Measurements from ENCODE around the gene GPR89A. TPM values are rescaled to one million over a fixed set of nuclear protein-coding genes. Genes with fewer than 3 reads are reported as not detected.

GPR89A gene
- total RNA-seq, 4 donors from 2014 or later: 6.9 to 34.8 (median 19.3) TPM

DNA sequence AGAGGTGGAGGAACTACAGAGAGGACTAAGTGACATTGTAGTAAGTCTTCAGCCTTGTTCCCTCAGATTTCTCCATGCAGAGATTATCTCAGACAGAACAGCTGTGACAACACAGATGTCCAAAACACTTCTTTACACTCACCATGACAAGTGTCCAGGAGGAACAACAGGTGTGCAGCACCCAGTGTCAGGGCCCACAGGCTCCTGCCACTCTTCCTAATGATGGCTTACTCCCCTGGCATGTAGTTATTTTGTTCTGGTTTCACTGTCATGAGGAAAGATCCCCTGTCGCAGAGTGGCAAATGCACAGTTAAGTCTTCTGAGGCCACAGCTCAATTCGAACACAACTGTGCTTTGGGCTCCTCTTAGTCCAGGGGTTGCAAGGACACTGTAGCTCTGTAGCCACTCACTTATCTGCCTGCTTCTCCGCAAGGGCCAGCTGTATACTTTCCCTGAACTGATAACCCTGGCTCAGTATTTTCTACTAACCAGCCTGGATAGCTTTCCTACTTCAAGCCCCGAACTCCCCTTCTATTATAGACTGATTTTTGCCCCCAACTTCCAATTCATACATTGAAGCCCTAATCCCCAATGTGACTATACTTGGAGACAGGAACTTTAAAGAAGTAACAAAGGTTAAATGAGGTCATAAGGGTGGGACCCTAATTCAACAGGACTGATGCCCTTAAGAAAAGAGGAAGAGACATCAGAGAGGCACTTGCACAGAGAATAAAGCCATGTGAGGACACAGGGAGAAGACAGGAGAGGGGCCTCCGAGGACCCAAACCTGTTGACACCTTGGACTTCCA is 88.2 kb downstream of the GPR89A start:
- WGBS, 2 donors: 83 to 87% methylated on average over 5 of the region's 5 CpGs

GRCh38 chr1:145696630-145696960 is 88.8 kb downstream of the GPR89A start:
- Histone ChIP-seq H3K4me3 (no peak overlapping the region), H3K4me1 (no peaks in the 10 kb centered on the region), H3K36me3 (no peaks in the 10 kb centered on the region), H3K27ac (no peak overlapping the region), H3K9me3 (no peaks in the 10 kb centered on the region), H3K27me3 (no peaks in the 10 kb centered on the region)
- intact Hi-C loops (cut with DNase I): no loop called here
- TF ChIP-seq, protein P1, sequence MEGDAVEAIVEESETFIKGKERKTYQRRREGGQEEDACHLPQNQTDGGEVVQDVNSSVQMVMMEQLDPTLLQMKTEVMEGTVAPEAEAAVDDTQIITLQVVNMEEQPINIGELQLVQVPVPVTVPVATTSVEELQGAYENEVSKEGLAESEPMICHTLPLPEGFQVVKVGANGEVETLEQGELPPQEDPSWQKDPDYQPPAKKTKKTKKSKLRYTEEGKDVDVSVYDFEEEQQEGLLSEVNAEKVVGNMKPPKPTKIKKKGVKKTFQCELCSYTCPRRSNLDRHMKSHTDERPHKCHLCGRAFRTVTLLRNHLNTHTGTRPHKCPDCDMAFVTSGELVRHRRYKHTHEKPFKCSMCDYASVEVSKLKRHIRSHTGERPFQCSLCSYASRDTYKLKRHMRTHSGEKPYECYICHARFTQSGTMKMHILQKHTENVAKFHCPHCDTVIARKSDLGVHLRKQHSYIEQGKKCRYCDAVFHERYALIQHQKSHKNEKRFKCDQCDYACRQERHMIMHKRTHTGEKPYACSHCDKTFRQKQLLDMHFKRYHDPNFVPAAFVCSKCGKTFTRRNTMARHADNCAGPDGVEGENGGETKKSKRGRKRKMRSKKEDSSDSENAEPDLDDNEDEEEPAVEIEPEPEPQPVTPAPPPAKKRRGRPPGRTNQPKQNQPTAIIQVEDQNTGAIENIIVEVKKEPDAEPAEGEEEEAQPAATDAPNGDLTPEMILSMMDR (IDR thresholded peaks at IDR 0.05): no peak
- TF ChIP-seq POLR2A (IDR thresholded peaks at IDR 0.05): no peak
- DNase-seq: no peak
- 91 to 95% methylated on average over 3 of the region's 3 CpGs for WGBS, 2 donors

More for the DNA sequence above, 88.2 kb downstream of the GPR89A start:
- Histone ChIP-seq H3K9me3 (no peaks in the 10 kb centered on the region), H3K36me3 (no peaks in the 10 kb centered on the region), H3K27ac (no peak overlapping the region), H3K27me3 (no peaks in the 10 kb centered on the region), H3K4me1 (peaks cover 0 to 5% (median 2%) of the 10 kb centered on the region in 3 donors), H3K4me3 (no peak overlapping the region)
- no peak for DNase-seq
- intact Hi-C loops (cut with DNase I): no loop called here
- TF ChIP-seq POLR2A (IDR thresholded peaks at IDR 0.05): no peak
- TF ChIP-seq, protein P1 (IDR thresholded peaks at IDR 0.05): no peak

DNA sequence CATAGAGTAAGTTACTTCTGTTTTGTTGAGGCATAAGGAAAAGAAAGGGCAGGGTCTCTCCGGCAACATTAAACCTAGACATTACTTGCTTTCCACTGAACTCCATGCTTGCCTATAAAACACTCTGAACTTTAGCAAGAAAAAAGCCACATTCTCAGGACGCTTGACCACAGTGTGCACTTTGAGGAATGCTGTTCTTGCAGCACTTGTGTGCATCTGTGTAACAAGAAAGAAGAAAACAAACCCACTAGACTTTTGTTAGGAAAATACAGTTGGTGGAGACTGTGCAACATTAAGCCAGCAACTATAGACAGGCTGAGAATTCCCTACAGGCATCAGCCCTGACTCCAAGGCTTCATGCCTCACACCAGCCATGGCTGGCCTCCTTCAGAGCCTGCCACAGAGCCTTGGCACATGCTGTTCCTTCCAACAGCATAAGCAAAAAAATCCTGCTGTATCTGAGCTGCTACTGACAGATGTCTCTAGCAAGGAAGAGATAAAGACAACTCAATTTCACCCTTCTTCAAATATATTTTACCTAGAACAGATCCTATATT is 93.6 kb downstream of the GPR89A start:
- H3K4me3 ChIP-seq: no peak overlapping the region
- H3K4me1 ChIP-seq: peaks cover 0 to 4% (median 0%) of the 10 kb centered on the region in 3 donors
- TF ChIP-seq, protein P1 (IDR thresholded peaks at IDR 0.05): no peak
- no peak for TF ChIP-seq POLR2A (IDR thresholded peaks at IDR 0.05)
- WGBS, 2 donors: 78 to 90% methylated on average over 2 of the region's 2 CpGs
- no peaks in the 10 kb centered on the region for H3K9me3 ChIP-seq
- H3K36me3 ChIP-seq: no peaks in the 10 kb centered on the region
- no peak overlapping the region for H3K27ac ChIP-seq
- H3K27me3 ChIP-seq: no peaks in the 10 kb centered on the region
- no peak for DNase-seq
- intact Hi-C loops (cut with DNase I): no loop called here

DNA sequence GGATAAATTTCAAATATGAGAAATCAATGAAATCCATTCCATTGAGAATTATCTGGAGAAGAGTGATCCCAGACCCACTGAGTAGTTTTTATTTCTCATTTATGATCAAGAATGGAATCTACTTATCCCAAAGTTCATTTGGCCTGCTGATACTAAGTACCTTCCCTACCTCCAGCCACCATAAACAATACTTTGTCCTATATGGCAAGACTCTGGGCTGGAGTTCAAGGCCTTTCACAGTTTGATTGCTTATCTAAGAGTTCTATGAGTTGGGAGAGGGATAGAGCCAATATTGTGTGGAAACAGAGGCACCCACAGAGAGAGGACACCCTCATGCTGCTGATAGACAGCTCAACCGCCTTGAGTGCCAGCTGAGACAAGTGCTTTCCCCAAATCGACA is 94.3 kb downstream of the GPR89A start:
- 78 to 88% methylated on average over 2 of the region's 2 CpGs for WGBS, 2 donors
- TF ChIP-seq POLR2A (IDR thresholded peaks at IDR 0.05): no peak
- TF ChIP-seq, protein P1 (IDR thresholded peaks at IDR 0.05): no peak
- H3K36me3 ChIP-seq: no peaks in the 10 kb centered on the region
- no peaks in the 10 kb centered on the region for H3K9me3 ChIP-seq
- H3K27ac ChIP-seq: no peak overlapping the region
- intact Hi-C loops (cut with DNase I): no loop called here
- no peak for DNase-seq
- H3K4me3 ChIP-seq: no peak overlapping the region
- H3K4me1 ChIP-seq: peaks cover 0 to 5% (median 0%) of the 10 kb centered on the region in 3 donors
- H3K27me3 ChIP-seq: no peaks in the 10 kb centered on the region

- Histone ChIP-seq H3K4me3 (no peak overlapping the region), H3K4me1 (peaks cover 0 to 5% (median 0%) of the 10 kb centered on the region in 3 donors)
- 81 to 84% methylated on average over 7 of the region's 7 CpGs for WGBS, 2 donors
These were observed 95.0 kb downstream of the GPR89A start for GRCh38 chr1:145702826-145703225.

More at GRCh38 chr1:145702826-145703225, 95.0 kb downstream of the GPR89A start:
- TF ChIP-seq, protein P1 (IDR thresholded peaks at IDR 0.05): no peak
- no peak for TF ChIP-seq POLR2A (IDR thresholded peaks at IDR 0.05)
- no peaks in the 10 kb centered on the region for H3K9me3 ChIP-seq
- no peaks in the 10 kb centered on the region for H3K27me3 ChIP-seq
- no peak for DNase-seq
- H3K27ac ChIP-seq: no peak overlapping the region
- no peaks in the 10 kb centered on the region for H3K36me3 ChIP-seq
- intact Hi-C loops (cut with DNase I): no loop called here

All from esophagus squamous epithelium (tissue), 5 donors.